HAP-1 (cell line): ENCODE data around the gene PHF2.

Experiments used
- DNase-seq, 2 experiments: peaks; one replicate each; pipeline ENCODE4 v3.0.0-alpha.2; 2016 to 2020; ENCODE audit warnings: low spot score in 2 of 2
- H3K27me3 ChIP-seq: fragments of 250-450 bp; sonication (Bioruptor Pico); 2 replicates; pipeline ENCODE4 v1.5.1; 2020; ENCODE audit warnings: low read depth, mild to moderate bottlenecking, moderate library complexity
- H3K36me3 ChIP-seq: fragments of 250-450 bp; sonication (Bioruptor Pico); replicated peaks from 2 replicates; pipeline ENCODE4 v1.5.1; 2020; ENCODE audit warnings: mild to moderate bottlenecking
- H3K4me1 ChIP-seq: fragments of 250-450 bp; sonication (Bioruptor Pico); 2 replicates; pipeline ENCODE4 v1.5.1; 2020; ENCODE audit warnings: mild to moderate bottlenecking
- H3K4me3 ChIP-seq: fragments of 250-450 bp; sonication (Bioruptor Pico); 2 replicates; pipeline ENCODE4 v1.5.1; 2020; ENCODE audit warnings: mild to moderate bottlenecking, moderate library complexity
- H3K9me3 ChIP-seq: fragments of 250-450 bp; sonication (Bioruptor Pico); 2 replicates; pipeline ENCODE4 v1.5.1; 2020; ENCODE audit warnings: mild to moderate bottlenecking, moderate library complexity
- in situ Hi-C: fragments of 300-500 bp; cut with MboI; formaldehyde crosslinking; loops from 3 replicates; pipeline ENCODE4 v1.14.3; 2020; ENCODE audit warnings: low sequenced_read_pairs, inconsistent platforms, mixed read lengths

Gene PHF2

GRCh38 chr9:93673021-93673838, 96.8 kb downstream of the PHF2 start:
- no peaks in the 10 kb centered on the region for H3K27me3 ChIP-seq
- H3K4me1 ChIP-seq, result no peaks in the 10 kb centered on the region
- H3K36me3 ChIP-seq, result no peaks in the 10 kb centered on the region; the same call in 1 of the 2 replicates
- in situ Hi-C loops, result no loop called here
- DNase-seq, result peak in 1 of 2 experiments; percentile 11
- no peak overlapping the region for H3K4me3 ChIP-seq
- H3K9me3 ChIP-seq, result no peaks in the 10 kb centered on the region

- in situ Hi-C loops, result no loop called here
- peak in 1 of 2 experiments; percentile 3 for DNase-seq
- H3K27me3 ChIP-seq, result no peaks in the 10 kb centered on the region
- H3K36me3 ChIP-seq, result no peaks in the 10 kb centered on the region; the same call in 1 of the 2 replicates
- H3K9me3 ChIP-seq, result no peaks in the 10 kb centered on the region
- H3K4me1 ChIP-seq, result no peaks in the 10 kb centered on the region
- no peak overlapping the region for H3K4me3 ChIP-seq
Measured at GRCh38 chr9:93673839-93674334, 97.5 kb downstream of the PHF2 start.

GRCh38 chr9:93674580-93675335, 98.4 kb downstream of the PHF2 start:
- peak in 1 of 2 experiments; percentile 5 for DNase-seq
- H3K27me3 ChIP-seq, result no peaks in the 10 kb centered on the region
- H3K36me3 ChIP-seq, result no peaks in the 10 kb centered on the region; the same call in 1 of the 2 replicates
- in situ Hi-C loops, result loop anchor here (25.0 kb wide), 1 partner anchor 538 kb away; no protein-coding TSS in a partner anchor
- H3K4me3 ChIP-seq, result no peak overlapping the region
- no peaks in the 10 kb centered on the region for H3K4me1 ChIP-seq
- no peaks in the 10 kb centered on the region for H3K9me3 ChIP-seq

- H3K9me3 ChIP-seq, result no peaks in the 10 kb centered on the region
- H3K36me3 ChIP-seq, result no peaks in the 10 kb centered on the region; the same call in 1 of the 2 replicates
- H3K4me3 ChIP-seq, result no peak overlapping the region
- in situ Hi-C loops, result loop anchor here (25.0 kb wide), 1 partner anchor 537 kb away; no protein-coding TSS in a partner anchor
- no peaks in the 10 kb centered on the region for H3K4me1 ChIP-seq
- DNase-seq, result peak in 1 of 2 experiments; percentile 4
- no peaks in the 10 kb centered on the region for H3K27me3 ChIP-seq
Measured at GRCh38 chr9:93675336-93676150, 99.2 kb downstream of the PHF2 start.

GRCh38 chr9:93676310-93677047, 100.1 kb downstream of the PHF2 start:
- DNase-seq, result peak in 1 of 2 experiments; percentile 4
- no peaks in the 10 kb centered on the region; the same call in 1 of the 2 replicates for H3K36me3 ChIP-seq
- in situ Hi-C loops, result loop anchor here (25.0 kb wide), 1 partner anchor 536 kb away; no protein-coding TSS in a partner anchor
- H3K9me3 ChIP-seq, result no peaks in the 10 kb centered on the region
- no peak overlapping the region for H3K4me3 ChIP-seq
- H3K4me1 ChIP-seq, result no peaks in the 10 kb centered on the region
- H3K27me3 ChIP-seq, result no peaks in the 10 kb centered on the region

GRCh38 chr9:93677048-93677571, 100.7 kb downstream of the PHF2 start:
- Histone ChIP-seq H3K36me3 (no peaks in the 10 kb centered on the region; the same call in 1 of the 2 replicates), H3K9me3 (no peaks in the 10 kb centered on the region), H3K4me1 (no peaks in the 10 kb centered on the region), H3K27me3 (no peaks in the 10 kb centered on the region), H3K4me3 (no peak overlapping the region)
- in situ Hi-C loops, result loop anchor here (25.0 kb wide), 1 partner anchor 535 kb away; no protein-coding TSS in a partner anchor
- peak in 1 of 2 experiments; percentile 3 for DNase-seq

GRCh38 chr9:93677641-93678136, 101.3 kb downstream of the PHF2 start:
- no peaks in the 10 kb centered on the region for H3K9me3 ChIP-seq
- peak in 1 of 2 experiments; percentile 3 for DNase-seq
- H3K36me3 ChIP-seq, result no peaks in the 10 kb centered on the region; the same call in 1 of the 2 replicates
- in situ Hi-C loops, result loop anchor here (25.0 kb wide), 1 partner anchor 535 kb away; no protein-coding TSS in a partner anchor
- no peak overlapping the region for H3K4me3 ChIP-seq
- H3K27me3 ChIP-seq, result no peaks in the 10 kb centered on the region
- H3K4me1 ChIP-seq, result no peaks in the 10 kb centered on the region

- H3K9me3 ChIP-seq, result no peaks in the 10 kb centered on the region
- in situ Hi-C loops, result loop anchor here (25.0 kb wide), 1 partner anchor 534 kb away; no protein-coding TSS in a partner anchor
- H3K4me3 ChIP-seq, result no peak overlapping the region
- no peaks in the 10 kb centered on the region for H3K4me1 ChIP-seq
- DNase-seq, result peak in 1 of 2 experiments; percentile 3
- no peaks in the 10 kb centered on the region; the same call in 1 of the 2 replicates for H3K36me3 ChIP-seq
- H3K27me3 ChIP-seq, result no peaks in the 10 kb centered on the region
Measured at GRCh38 chr9:93678199-93679019, 102.0 kb downstream of the PHF2 start.

GRCh38 chr9:93679536-93680442, 103.4 kb downstream of the PHF2 start:
- peak in 1 of 2 experiments; percentile 4 for DNase-seq
- no peak overlapping the region for H3K4me3 ChIP-seq
- H3K36me3 ChIP-seq, result no peaks in the 10 kb centered on the region; the same call in 1 of the 2 replicates
- in situ Hi-C loops, result loop anchor here (5.0 to 25.0 kb wide), 3 partner anchors 283 to 533 kb away; no protein-coding TSS in a partner anchor
- no peaks in the 10 kb centered on the region for H3K4me1 ChIP-seq
- no peaks in the 10 kb centered on the region for H3K9me3 ChIP-seq
- H3K27me3 ChIP-seq, result no peaks in the 10 kb centered on the region

- in situ Hi-C loops, result loop anchor here (5.0 to 25.0 kb wide), 3 partner anchors 282 to 532 kb away; no protein-coding TSS in a partner anchor
- DNase-seq, result peak in 1 of 2 experiments; percentile 6
- Histone ChIP-seq H3K9me3 (no peaks in the 10 kb centered on the region), H3K4me1 (no peaks in the 10 kb centered on the region), H3K36me3 (no peaks in the 10 kb centered on the region; the same call in 1 of the 2 replicates), H3K27me3 (no peaks in the 10 kb centered on the region), H3K4me3 (no peak overlapping the region)
Measured at GRCh38 chr9:93680443-93681268, 104.3 kb downstream of the PHF2 start.
